Body of pancreas (tissue), 4 donors: Measurements from ENCODE around the gene ELOVL5. TPM values are rescaled to one million over a fixed set of nuclear protein-coding genes. Genes with fewer than 3 reads are reported as not detected.

Source experiments
- ATAC-seq: fragments of 150-250 bp; one replicate; pipeline ENCODE4 v1.9.1; 2016
- DNase-seq, 4 donors: peaks; one replicate each; pipeline ENCODE4 v3.0.0-alpha.2; 2019
- H3K27ac ChIP-seq, 4 donors: fragments of 200-600 bp; sonication (generic); 1 replicate in 3 of 4; 2 replicates in 1 of 4; pipeline versions ENCODE4 v1.5.1 to v1.6.1; 2016 to 2019; ENCODE audit warnings: mild to moderate bottlenecking in 1 of 4, mixed read lengths in 1 of 4, moderate library complexity in 1 of 4
- H3K27me3 ChIP-seq, 2 donors: fragments of 200-600 bp; sonication (generic); one replicate each; pipeline ENCODE4 v1.6.0; 2016; ENCODE audit warnings: mild to moderate bottlenecking in 1 of 2
- H3K36me3 ChIP-seq, 2 donors: fragments of 200-600 bp; sonication (generic); replicated peaks in 1 of 2; 2 replicates each; pipeline ENCODE4 v1.5.1; 2016; ENCODE audit warnings: low read depth in 2 of 2; ENCODE audit not compliant: insufficient read depth in 1 of 2
- H3K4me1 ChIP-seq: fragments of 200-600 bp; sonication (generic); one replicate; pipeline ENCODE4 v1.6.0; 2016
- H3K4me3 ChIP-seq, 2 donors: fragments of 200-600 bp; sonication (generic); 1 replicate in 1 of 2; 2 replicates in 1 of 2; pipeline ENCODE4 v1.5.1; 2016 to 2019
- H3K9me3 ChIP-seq, 3 donors: fragments of 200-600 bp; sonication (generic); 1 replicate in 2 of 3; 2 replicates in 1 of 3; pipeline ENCODE4 v1.5.1; 2016
- POLR2A ChIP-seq, 3 donors: fragments of 450-650 bp; IDR thresholded peaks; one replicate each; pipeline ENCODE4 v1.6.1; 2016; ENCODE audit warnings: antibody characterized with exemption in 3 of 3, mild to moderate bottlenecking in 2 of 3
- WGBS, 2 donors: methylation state at CpG; one replicate each; pipeline ENCODE4 v1.1.5; 2017; 5-methylcytosine and 5-hydroxymethylcytosine counted together
- intact Hi-C: fragments of 100-400 bp; cut with DNase I; formaldehyde crosslinking; loops from one replicate; pipeline ENCODE4 v1.15.1; 2023
- total RNA-seq, 2 donors: library from RNA; depleted of rRNA; stranded (reverse); fragments of >200 nt; gene quantifications; one replicate each; pipeline ENCODE4 v1.1.0, GENCODE V29; 2016
- TF ChIP-seq, protein P1 (sequence below), 7 experiments: fragments of 450-650 bp in 4 of 7; fragments of 200-600 bp in 3 of 7; sonication (generic) in 3 of 7; IDR thresholded peaks; one replicate each; pipeline ENCODE4 v1.5.1; 2016 to 2019; ENCODE audit warnings: antibody characterized with exemption in 7 of 7

Gene ELOVL5
- total RNA-seq, 2 donors from 2014 or later = 8.6 to 11.2 TPM

DNA sequence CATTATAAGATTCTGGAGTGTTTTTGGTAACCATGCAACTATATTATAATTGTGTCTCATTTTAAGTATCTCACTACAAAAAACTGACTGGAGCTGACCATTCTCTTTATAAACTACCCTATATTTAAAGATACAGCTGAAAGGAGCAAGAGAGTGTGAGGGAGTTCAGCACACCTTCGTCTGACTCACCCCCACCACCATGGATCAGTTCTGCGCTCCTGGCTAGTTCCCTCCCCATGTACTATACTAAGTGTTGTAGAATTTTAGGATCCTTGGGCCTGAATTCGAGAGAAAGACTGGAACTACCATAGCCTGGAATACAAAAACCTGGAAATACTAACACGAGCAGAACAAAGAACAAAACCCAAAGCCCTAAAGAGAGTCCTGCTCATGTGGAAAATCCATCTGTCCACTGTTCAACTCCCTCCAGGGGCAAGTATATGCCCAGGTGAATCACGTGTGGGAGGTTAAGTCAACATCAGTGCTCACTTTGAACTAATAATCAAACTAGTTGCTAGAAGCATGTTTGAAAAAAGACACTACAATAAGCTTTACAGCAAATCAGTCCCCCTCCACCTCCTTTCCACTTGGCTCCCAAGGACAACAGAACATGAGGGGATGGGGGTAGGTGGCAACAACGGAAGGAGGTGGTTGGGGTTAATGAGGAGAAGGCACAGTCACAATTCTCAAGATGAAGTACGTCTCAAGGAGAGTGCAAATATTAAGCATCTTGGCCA is 46.8 kb downstream of the ELOVL5 start:
- DNase-seq (no peak), ATAC-seq (no peak)
- H3K9me3 ChIP-seq = no peaks in the 10 kb centered on the region
- H3K36me3 ChIP-seq = no peaks in the 10 kb centered on the region
- H3K4me3 ChIP-seq = no peak overlapping the region
- H3K27me3 ChIP-seq = no peaks in the 10 kb centered on the region
- intact Hi-C loops = no loop called here
- WGBS, 2 donors = 57 to 60% methylated on average over 7 of the region's 7 CpGs
- TF ChIP-seq POLR2A (IDR thresholded peaks at IDR 0.05) = no peak
- TF ChIP-seq, protein P1, sequence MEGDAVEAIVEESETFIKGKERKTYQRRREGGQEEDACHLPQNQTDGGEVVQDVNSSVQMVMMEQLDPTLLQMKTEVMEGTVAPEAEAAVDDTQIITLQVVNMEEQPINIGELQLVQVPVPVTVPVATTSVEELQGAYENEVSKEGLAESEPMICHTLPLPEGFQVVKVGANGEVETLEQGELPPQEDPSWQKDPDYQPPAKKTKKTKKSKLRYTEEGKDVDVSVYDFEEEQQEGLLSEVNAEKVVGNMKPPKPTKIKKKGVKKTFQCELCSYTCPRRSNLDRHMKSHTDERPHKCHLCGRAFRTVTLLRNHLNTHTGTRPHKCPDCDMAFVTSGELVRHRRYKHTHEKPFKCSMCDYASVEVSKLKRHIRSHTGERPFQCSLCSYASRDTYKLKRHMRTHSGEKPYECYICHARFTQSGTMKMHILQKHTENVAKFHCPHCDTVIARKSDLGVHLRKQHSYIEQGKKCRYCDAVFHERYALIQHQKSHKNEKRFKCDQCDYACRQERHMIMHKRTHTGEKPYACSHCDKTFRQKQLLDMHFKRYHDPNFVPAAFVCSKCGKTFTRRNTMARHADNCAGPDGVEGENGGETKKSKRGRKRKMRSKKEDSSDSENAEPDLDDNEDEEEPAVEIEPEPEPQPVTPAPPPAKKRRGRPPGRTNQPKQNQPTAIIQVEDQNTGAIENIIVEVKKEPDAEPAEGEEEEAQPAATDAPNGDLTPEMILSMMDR (IDR thresholded peaks at IDR 0.05) = no peak
- peak overlapping the region in 3 of 4 donors; percentile 8 to 65 (median 45) for H3K27ac ChIP-seq
- peaks cover 2% of the 10 kb centered on the region for H3K4me1 ChIP-seq

DNA sequence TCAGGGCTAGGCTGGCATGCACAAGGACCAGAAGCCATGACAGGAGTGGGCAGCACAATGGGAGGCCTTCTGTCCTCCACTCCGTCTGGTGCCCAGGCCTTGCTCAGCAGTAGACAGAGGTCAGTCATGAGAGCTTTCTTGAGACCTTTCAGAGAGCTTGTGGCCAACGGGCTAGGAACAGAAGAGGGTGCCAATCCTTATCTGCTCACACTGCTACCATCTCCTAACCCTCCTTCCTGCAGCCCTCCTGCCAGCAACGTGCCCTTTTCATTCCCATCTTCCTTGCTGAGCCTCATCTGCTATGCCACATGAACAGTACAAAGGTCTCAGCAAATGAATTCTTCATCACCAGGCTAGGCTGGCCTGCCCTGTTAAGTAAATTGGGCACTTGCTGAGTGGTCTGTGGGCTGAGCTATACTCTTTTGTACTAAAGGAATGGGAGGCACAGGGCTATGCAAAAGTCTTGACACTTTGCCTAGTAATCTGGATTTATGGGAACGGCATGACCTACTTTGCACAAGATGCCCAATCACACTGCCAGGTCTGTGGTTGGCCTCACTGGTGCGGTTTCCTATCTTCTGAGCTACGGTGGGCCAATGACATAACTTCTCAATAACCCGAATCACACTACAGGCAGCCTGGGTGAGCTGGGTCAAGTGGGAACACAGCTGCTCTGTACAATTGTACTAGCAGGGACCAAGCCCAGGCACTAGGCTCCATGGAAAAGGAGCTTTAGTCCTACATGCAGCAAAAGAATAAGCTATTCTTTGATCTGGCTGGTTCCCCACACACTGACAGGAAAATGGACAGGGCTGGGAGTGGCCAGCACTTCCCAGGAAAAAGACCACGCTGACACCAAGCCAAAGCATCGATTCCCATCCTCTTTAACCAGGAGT is 47.8 kb downstream of the ELOVL5 start:
- intact Hi-C loops = no loop called here
- Histone ChIP-seq H3K27me3 (no peaks in the 10 kb centered on the region), H3K27ac (peak overlapping the region in 3 of 4 donors; percentile 8 to 65 (median 29)), H3K36me3 (no peaks in the 10 kb centered on the region), H3K4me1 (peaks cover 6% of the 10 kb centered on the region), H3K4me3 (no peak overlapping the region), H3K9me3 (no peaks in the 10 kb centered on the region)
- DNase-seq (peak in 2 of 4 donors; percentile 6 to 10), ATAC-seq (peak; percentile 38)
- TF ChIP-seq POLR2A (IDR thresholded peaks at IDR 0.05) = no peak
- TF ChIP-seq, protein P1 (IDR thresholded peaks at IDR 0.05) = no peak
- WGBS, 2 donors = 52% methylated on average over 9 of the region's 9 CpGs

DNA sequence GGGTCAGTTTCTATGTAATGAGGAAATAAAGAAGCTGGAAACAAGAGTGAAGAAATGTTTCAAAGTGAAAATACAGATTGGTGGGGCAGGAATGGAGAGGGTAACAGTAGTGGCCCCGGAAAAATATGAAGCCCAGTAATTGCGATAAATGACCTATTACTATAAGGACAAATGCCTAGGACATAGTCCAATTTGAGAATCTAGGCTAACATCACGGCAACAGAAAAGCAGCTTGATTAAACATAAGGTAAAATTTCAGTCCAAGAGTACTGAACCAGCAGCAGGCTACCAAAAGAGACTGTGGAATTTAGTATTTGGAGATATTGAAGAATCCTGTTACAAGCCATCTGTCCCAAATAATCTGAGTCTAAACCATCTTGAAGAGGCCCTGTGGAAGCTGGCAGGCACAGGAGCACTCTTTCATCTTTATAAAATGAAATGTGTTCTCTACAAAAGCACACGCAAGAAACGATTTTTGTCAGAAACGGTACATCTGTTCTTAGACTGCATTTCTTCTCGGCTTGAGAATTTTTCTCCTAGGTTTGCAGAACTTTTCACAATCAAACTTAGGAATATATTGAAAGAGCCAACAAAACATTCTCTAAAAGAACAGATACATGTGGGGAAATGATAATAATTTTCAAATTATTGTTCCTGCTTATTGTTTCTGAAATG is 49.3 kb downstream of the ELOVL5 start:
- no peak overlapping the region for H3K4me3 ChIP-seq
- no peak overlapping the region for H3K27ac ChIP-seq
- DNase-seq = no peak
- H3K36me3 ChIP-seq = no peaks in the 10 kb centered on the region
- intact Hi-C loops = no loop called here
- 84 to 87% methylated on average over 7 of the region's 7 CpGs for WGBS, 2 donors
- no peaks in the 10 kb centered on the region for H3K27me3 ChIP-seq
- TF ChIP-seq, protein P1 (IDR thresholded peaks at IDR 0.05) = no peak
- TF ChIP-seq POLR2A (IDR thresholded peaks at IDR 0.05) = no peak
- H3K9me3 ChIP-seq = no peaks in the 10 kb centered on the region
- peaks cover 6% of the 10 kb centered on the region for H3K4me1 ChIP-seq
- no peak for ATAC-seq

DNA sequence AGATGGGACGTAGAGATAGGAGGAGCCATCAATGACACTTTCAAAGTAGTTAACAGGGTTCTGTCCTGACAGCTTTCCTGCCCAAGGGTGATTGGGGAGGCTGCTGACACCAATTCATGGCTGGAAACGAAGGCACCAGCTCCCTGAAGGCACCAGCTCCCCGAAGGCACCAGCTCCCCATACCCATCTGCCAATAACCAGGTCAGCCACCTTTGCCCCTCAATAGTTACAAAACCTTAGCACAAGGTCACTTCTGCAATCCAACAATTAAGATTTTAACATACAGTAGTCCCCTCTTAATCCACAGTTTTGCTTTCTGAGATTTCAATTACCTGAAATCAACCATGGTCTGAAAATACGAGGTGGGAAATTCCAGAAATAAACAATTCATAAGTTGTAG is 51.7 kb downstream of the ELOVL5 start:
- Histone ChIP-seq H3K27me3 (no peaks in the 10 kb centered on the region), H3K4me1 (peaks cover 6% of the 10 kb centered on the region), H3K27ac (no peak overlapping the region), H3K4me3 (no peak overlapping the region), H3K9me3 (no peaks in the 10 kb centered on the region), H3K36me3 (no peaks in the 10 kb centered on the region)
- ATAC-seq = no peak
- no peak for TF ChIP-seq POLR2A (IDR thresholded peaks at IDR 0.05)
- TF ChIP-seq, protein P1 (IDR thresholded peaks at IDR 0.05) = no peak
- DNase-seq = no peak
- WGBS, 2 donors = 63 to 65% methylated on average over 4 of the region's 4 CpGs
- intact Hi-C loops = no loop called here
